Measurements from ENCODE around the gene CRABP2.
A peak's percentile ranks its signal among the peaks of the same experiment; 100 is the strongest.

Gene CRABP2

GRCh38 chr1:156741481-156741983, 36.1 kb upstream of the CRABP2 start:
- DNase-seq (ENCODE audit: low read depth), result no peak

- peak; percentile 98 for DNase-seq (ENCODE audit: low read depth)
These were observed 35.5 kb upstream of the CRABP2 start, which contains the start of gene MRPL24 for GRCh38 chr1:156740741-156741480. Gene MRPL24 (minus strand): TSS chr1:156741088. CDS start chr1:156738704, 2,384 bp downstream.

- DNase-seq (ENCODE audit: low read depth), result no peak
These were observed 34.9 kb upstream of the CRABP2 start for GRCh38 chr1:156740237-156740740.

DNA sequence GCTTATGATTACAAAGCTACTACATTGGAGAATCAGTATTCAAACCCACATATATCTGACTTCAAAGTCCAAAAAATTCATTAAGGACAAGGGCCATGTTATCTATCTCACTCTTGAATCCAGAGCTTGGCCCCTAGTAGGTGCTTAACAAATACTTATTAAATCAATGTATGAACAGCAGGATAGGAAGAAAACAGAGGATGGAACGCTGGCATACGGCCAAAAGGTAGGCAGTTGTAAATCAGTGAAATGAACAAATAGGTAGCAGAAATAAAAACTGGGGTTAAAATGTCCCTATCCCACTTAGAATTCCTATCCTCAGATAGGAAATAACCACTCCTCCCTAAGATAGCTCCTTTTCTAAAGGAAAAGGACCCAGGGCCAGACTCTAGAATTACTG, 33.5 kb upstream of the CRABP2 start:
- no peak for DNase-seq (ENCODE audit: low read depth)

- DNase-seq (ENCODE audit: low read depth), result no peak
These were observed 33.0 kb upstream of the CRABP2 start for GRCh38 chr1:156738407-156738806.

GRCh38 chr1:156733989-156734584, 28.7 kb upstream of the CRABP2 start:
- no peak for DNase-seq (ENCODE audit: low read depth)

DNA sequence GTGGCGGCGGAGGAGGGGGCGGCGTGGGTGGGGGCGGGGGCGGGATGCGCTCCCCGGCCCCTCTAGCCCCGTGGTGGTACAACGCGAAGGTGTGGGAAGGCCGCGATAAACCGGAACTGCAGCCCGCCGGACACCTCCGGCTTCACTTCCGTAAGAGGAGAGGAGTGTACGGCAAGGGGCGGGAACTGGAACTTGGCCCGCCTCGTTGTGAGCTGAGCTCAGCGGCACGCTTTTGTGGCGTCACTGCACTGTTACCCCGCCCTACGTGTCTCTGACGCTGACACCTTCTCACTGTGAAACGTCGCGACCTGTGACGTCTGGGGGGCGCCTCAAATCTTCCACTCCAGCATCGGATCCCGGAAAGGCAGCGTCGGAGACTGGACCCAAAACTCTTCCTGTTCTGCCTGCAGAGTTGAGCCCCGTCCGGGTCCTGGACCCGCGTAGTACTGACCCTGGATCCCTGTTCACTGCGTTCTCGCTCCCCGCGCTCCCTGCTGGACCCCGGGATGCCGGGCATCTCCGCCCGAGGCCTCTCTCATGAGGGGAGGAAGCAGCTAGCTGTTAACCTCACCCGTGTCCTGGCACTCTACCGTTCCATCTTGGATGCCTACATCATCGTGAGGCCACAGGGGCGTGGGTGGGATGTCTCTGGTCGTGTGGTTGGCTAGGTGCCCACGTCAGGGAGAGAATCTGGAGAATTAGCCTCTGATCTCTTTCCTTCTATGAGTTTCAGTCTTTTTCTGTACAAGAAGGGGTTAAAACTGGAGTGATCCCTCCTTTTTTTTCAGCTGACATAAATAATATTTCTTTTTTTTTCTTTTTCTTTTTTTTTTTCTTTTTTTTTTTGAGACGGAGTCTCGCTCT, 23.4 kb upstream of the CRABP2 start, which contains the start of gene ISG20L2:
Gene ISG20L2 (minus strand): TSS at position 168 of the 864 bp plus-strand sequence. CDS start 1,114 bp downstream, outside the sequence.
- peak; percentile 93 for DNase-seq (ENCODE audit: low read depth)

DNA sequence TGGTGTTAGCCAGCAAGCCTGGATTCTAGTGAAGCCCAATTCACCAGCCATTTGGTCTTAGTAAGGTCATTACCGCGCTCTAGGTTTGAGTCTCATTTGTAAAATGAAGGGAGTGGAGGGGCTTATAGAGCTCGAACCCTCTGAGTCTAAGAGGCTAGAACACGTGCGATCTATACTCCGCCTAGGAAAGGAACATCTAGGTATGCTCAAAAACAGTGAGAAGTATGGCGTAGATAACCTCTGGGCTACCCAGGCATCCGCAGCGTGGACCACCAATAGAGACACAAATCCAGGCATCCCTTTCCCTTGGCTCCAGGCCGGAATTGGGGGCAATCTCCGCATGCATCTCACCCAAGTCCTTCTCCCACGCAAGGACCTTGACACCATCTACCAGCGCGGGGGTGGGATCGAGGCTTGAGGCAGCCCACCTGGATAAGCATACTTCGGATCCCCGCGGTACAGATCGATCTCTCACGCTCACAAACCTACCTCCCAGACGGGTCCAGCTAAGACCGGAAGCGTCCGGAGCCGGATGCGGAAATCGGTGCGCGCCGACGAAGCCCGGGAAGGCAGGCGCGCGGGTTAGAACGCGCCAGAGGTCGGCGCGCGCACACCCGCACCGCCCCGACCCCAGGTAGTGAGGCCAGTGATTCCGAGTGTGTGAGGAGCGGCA, 22.7 kb upstream of the CRABP2 start, which contains the start of gene METTL25B:
Gene METTL25B (plus strand): TSS at position 544 of the 673 bp plus-strand sequence. CDS start 636 bp downstream, outside the sequence.
- no peak for DNase-seq (ENCODE audit: low read depth)

- DNase-seq (ENCODE audit: low read depth), result no peak
These were observed 22.1 kb upstream of the CRABP2 start for GRCh38 chr1:156727492-156727891.

DNA sequence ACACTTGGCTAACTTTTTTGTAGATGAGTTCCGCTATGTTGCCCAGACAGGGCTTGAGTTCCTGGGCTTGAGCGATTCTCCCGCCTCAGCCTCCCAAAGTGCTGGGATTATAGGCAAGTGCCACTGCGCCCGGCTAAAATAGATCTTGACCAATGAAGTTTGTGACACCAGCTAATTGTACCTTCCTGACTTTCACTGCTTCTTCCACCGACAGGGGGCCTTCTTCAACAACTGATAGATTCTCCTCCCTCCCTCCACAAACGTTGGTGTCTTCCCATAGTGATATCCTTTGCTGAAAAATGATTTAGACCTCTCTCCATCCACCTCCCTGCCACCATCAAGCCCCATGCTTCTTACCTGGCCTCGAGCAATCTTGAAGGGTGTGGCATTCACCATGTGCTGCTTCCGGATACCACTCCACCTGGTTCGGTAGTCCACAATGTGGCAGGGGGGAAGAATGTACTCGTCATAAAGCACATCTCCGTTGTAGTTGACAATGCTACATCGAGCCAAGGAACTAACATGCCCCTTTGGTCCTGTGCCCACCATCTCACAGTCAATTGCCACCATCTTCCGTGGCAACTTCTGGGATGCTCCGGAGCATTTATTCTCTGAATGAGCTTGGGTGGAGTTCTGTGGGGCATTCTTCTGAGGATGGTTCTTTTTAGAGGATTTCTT, 21.3 kb upstream of the CRABP2 start:
- DNase-seq (ENCODE audit: low read depth), result no peak

DNA sequence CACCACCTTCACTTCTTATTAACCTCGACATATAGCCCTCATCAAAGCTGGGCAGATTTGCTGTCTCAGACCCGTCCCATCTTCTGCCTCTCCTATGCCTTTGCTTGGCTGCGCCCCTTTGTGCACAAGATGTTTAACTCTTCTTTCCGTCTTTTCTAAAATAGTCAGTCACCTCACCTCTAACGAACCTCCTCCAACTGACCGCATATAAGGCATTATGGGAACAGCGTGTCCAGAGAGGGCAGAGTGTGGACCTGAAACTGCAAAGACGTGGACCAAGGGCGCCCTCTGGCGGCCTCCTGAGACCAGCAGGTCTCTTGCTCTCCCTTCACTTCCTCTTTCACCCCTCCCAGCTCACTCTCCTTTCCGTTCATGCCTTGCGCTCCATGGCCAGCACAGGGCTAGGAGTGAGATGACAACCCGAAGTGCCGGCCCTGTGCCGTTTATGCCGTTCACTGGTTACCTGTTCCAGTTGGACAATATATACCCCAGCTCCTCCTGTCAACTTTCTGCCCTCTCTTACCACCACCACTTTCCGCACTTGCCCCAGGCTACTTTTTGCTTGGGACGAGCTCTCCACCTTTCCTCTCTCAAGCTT, 20.4 kb upstream of the CRABP2 start:
- peak; percentile 65 for DNase-seq (ENCODE audit: low read depth)

DNA sequence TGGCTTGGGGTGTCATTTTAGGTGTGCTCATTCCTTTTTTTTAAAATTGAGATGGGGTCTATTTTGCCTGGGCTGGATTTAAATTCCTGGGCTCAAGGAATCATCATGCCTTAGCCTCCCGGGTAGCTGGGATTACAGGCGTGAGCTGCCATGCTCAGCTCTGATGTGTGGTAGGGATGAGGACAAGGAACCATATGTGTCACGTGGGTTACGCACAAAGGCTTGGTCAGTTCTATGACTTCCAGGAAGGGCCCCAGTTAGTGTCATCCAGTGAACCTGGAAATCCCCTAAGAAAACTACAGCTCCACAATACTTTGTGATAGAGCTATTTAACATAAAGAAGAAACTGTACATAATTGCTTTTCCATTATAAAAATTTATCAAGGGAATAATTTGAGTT, 16.2 kb upstream of the CRABP2 start:
- no peak for DNase-seq (ENCODE audit: low read depth)

GRCh38 chr1:156721131-156721530, 15.7 kb upstream of the CRABP2 start:
- no peak for DNase-seq (ENCODE audit: low read depth)

- DNase-seq (ENCODE audit: low read depth), result no peak
These were observed 12.0 kb upstream of the CRABP2 start for GRCh38 chr1:156717351-156717750.

GRCh38 chr1:156714830-156715229, 9.4 kb upstream of the CRABP2 start:
- DNase-seq (ENCODE audit: low read depth), result no peak

DNA sequence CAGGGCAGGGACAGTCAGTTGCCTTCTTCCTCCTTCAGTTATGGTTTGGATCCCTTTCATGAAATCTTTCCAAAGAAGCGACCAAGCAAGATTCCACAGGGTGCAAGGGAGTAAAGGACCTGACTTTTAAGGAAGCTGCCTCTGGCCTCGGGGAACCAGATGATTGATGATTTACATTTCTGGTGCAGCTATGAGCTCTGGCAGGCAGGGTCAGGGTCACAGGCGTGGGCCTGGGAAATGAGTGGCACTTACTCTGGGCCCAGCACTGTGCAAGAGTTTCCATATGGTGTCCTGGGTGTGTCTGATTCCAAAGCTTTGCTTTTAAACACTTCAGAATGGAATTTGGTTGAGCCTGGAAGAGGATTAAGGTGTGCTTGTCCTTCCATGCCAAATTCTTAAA, 7.2 kb upstream of the CRABP2 start:
- DNase-seq (ENCODE audit: low read depth), result no peak

GRCh38 chr1:156711011-156711817, 5.8 kb upstream of the CRABP2 start:
- no peak for DNase-seq (ENCODE audit: low read depth)

GRCh38 chr1:156709757-156710489, 4.5 kb upstream of the CRABP2 start:
- DNase-seq (ENCODE audit: low read depth), result no peak

GRCh38 chr1:156709031-156709430, 3.6 kb upstream of the CRABP2 start:
- DNase-seq (ENCODE audit: low read depth), result no peak

All from non-pigmented ciliary epithelial cell (primary cell).